ENCODE results near the gene TIFAB.

The TIFAB gene

GRCh38 chr5:135447298-135447929 is 4.7 kb downstream of the TIFAB start, which contains the start of gene DCANP1:
Gene DCANP1 (minus strand): TSS chr5:135447348. CDS start chr5:135447108, 240 bp downstream.
- DNase-seq (ENCODE audit: low read depth), result no peak
- TF ChIP-seq, protein P1, sequence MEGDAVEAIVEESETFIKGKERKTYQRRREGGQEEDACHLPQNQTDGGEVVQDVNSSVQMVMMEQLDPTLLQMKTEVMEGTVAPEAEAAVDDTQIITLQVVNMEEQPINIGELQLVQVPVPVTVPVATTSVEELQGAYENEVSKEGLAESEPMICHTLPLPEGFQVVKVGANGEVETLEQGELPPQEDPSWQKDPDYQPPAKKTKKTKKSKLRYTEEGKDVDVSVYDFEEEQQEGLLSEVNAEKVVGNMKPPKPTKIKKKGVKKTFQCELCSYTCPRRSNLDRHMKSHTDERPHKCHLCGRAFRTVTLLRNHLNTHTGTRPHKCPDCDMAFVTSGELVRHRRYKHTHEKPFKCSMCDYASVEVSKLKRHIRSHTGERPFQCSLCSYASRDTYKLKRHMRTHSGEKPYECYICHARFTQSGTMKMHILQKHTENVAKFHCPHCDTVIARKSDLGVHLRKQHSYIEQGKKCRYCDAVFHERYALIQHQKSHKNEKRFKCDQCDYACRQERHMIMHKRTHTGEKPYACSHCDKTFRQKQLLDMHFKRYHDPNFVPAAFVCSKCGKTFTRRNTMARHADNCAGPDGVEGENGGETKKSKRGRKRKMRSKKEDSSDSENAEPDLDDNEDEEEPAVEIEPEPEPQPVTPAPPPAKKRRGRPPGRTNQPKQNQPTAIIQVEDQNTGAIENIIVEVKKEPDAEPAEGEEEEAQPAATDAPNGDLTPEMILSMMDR (conservative IDR thresholded peaks at IDR 0.05; ENCODE audit: low read depth, low read length), result no peak
- H3K4me3 ChIP-seq (ENCODE audit: low read depth, low read length), result no peak within 1 kb of the TSS

GRCh38 chr5:135446615-135447014 is 5.5 kb downstream of the TIFAB start:
- no peak for DNase-seq (ENCODE audit: low read depth)
- TF ChIP-seq, protein P1 (conservative IDR thresholded peaks at IDR 0.05; ENCODE audit: low read depth, low read length), result no peak
- H3K4me3 ChIP-seq (ENCODE audit: low read depth, low read length), result no peak overlapping the region

DNA sequence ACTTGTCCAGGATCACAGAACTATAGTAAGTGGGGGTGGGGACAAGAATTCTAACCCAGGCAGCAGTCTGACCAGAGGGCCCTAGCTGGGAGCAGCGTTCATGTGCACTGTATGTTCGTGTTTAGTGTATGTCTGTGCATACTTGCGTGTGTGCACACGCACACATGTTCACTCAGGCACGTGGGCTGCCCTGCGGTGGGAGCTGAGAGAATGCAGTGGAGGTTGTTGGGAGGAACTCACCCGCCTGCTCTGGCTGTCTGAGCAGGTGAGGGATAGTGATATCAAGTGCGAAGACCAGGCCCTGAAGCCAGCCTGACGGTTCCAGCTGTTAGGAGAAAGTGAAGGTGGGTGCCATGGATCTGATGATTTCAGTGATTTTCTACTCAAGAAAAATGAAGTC is 5.9 kb downstream of the TIFAB start:
- TF ChIP-seq, protein P1 (conservative IDR thresholded peaks at IDR 0.05; ENCODE audit: low read depth, low read length), result no peak
- DNase-seq (ENCODE audit: low read depth), result no peak
- no peak overlapping the region for H3K4me3 ChIP-seq (ENCODE audit: low read depth, low read length)

DNA sequence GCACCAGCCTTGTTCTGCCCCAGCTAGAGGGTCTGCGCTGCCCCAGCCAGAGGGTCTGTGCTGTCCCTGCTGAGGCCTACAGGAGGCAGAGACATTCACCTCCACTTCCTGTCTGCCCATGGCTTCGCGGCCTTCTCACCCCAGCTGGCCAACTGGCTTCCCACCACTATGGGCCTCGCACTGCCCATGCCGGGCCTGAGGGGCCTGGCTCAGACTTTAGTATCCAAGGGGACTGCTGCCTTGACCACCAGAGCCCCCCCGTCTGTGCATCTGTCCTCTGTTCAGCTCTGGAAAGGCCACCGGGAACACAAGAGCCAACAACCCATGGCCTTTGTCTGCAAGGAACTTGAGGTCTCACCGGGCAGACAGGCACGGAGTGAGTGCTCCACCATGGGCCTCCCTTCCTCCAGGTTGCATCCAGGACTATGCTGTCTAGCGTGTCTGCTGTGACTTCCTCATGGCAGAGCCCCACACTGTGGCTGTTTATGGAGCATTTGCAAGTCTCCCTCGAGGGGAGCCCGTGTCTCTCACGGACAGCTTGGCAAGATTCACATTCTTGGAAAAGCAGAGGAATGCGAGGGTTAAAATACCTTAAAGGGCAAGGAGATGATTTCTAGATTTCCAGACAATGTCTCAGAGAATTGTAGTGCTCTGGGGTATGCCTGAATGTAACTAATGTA is 6.7 kb downstream of the TIFAB start:
- TF ChIP-seq, protein P1 (conservative IDR thresholded peaks at IDR 0.05; ENCODE audit: low read depth, low read length), result no peak
- no peak overlapping the region for H3K4me3 ChIP-seq (ENCODE audit: low read depth, low read length)
- no peak for DNase-seq (ENCODE audit: low read depth)

GRCh38 chr5:135444881-135445280 is 7.3 kb downstream of the TIFAB start:
- no peak for DNase-seq (ENCODE audit: low read depth)
- H3K4me3 ChIP-seq (ENCODE audit: low read depth, low read length), result no peak overlapping the region
- TF ChIP-seq, protein P1 (conservative IDR thresholded peaks at IDR 0.05; ENCODE audit: low read depth, low read length), result no peak

DNA sequence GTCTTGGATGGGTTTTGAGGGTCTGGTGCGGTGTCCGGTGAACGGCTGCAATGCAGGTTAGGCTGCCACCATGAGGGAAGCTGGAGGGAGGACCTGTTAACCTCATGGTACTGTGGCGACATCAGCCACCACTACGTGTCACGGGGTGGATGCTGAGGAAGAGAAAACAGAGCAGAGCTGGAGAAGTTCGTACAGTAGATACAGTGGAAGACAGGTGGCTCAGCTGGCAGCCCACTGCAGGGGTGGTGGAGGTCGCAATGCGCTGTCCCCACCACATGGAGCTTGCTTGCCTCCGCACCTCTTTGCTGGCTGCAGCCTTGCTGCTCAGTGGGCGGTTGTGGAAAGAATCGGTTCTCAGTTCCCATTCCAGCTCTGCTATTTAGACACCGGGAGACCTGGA is 7.8 kb downstream of the TIFAB start:
- no peak for DNase-seq (ENCODE audit: low read depth)
- TF ChIP-seq, protein P1 (conservative IDR thresholded peaks at IDR 0.05; ENCODE audit: low read depth, low read length), result no peak
- H3K4me3 ChIP-seq (ENCODE audit: low read depth, low read length), result no peak overlapping the region

All from choroid plexus epithelial cell (primary cell).